Measurements from ENCODE around the gene AMZ1. TPM values are rescaled to one million over a fixed set of nuclear protein-coding genes. Genes with fewer than 3 reads are reported as not detected.
"Not testable (repeated sequence)": the region's sequence is repeated elsewhere in the genome, so short reads cannot be mapped to it uniquely, and the experiment has no call there.

AMZ1 gene
- total RNA-seq, 2 donors from 2014 or later: not detected

- no peak for DNase-seq (ENCODE audit: low spot score)
- no peaks in the 10 kb centered on the region for H3K9me3 Mint-ChIP-seq
- H3K4me3 Mint-ChIP-seq: no peak overlapping the region
- H3K36me3 Mint-ChIP-seq: no peaks in the 10 kb centered on the region
- H3K4me1 Mint-ChIP-seq (ENCODE audit: low read depth in 2 of 2): peaks cover 7 to 9% of the 10 kb centered on the region in 2 donors
- ATAC-seq: no peak
- peaks cover 25 to 26% of the 10 kb centered on the region in 2 donors for H3K27me3 Mint-ChIP-seq
- no peak overlapping the region for H3K27ac Mint-ChIP-seq
Measured at GRCh38 chr7:2684501-2684900, 3.5 kb upstream of the AMZ1 start.

- no peak overlapping the region for H3K4me3 Mint-ChIP-seq
- no peaks in the 10 kb centered on the region for H3K9me3 Mint-ChIP-seq
- no peaks in the 10 kb centered on the region for H3K36me3 Mint-ChIP-seq
- peaks cover 28 to 42% of the 10 kb centered on the region in 2 donors for H3K27me3 Mint-ChIP-seq
- H3K27ac Mint-ChIP-seq: no peak overlapping the region
- no peak for ATAC-seq
- H3K4me1 Mint-ChIP-seq (ENCODE audit: low read depth in 2 of 2): peaks cover 14 to 18% of the 10 kb centered on the region in 2 donors
- no peak for DNase-seq (ENCODE audit: low spot score)
Measured at GRCh38 chr7:2686101-2686500, 1.9 kb upstream of the AMZ1 start.

- no peak overlapping the region for H3K4me3 Mint-ChIP-seq
- no peaks in the 10 kb centered on the region for H3K9me3 Mint-ChIP-seq
- H3K27me3 Mint-ChIP-seq: peaks cover 27 to 38% of the 10 kb centered on the region in 2 donors
- H3K4me1 Mint-ChIP-seq (ENCODE audit: low read depth in 2 of 2): peaks cover 14 to 18% of the 10 kb centered on the region in 2 donors
- H3K27ac Mint-ChIP-seq: no peak overlapping the region
- H3K36me3 Mint-ChIP-seq: no peaks in the 10 kb centered on the region
- DNase-seq (ENCODE audit: low spot score): no peak
- no peak for ATAC-seq
Measured at GRCh38 chr7:2687338-2687869, 598 bp upstream of the AMZ1 start.

GRCh38 chr7:2688409-2689342 lies 674 bp downstream of the AMZ1 start:
- Mint-ChIP-seq H3K4me3 (peak overlapping the region; percentile 51), H3K9me3 (no peaks in the 10 kb centered on the region), H3K27me3 (peaks cover 27 to 30% of the 10 kb centered on the region in 2 donors)

GRCh38 chr7:2689343-2689847 lies 1.4 kb downstream of the AMZ1 start:
- Mint-ChIP-seq H3K4me3 (peak overlapping the region; percentile 51), H3K9me3 (no peaks in the 10 kb centered on the region), H3K27me3 (peaks cover 30% of the 10 kb centered on the region in 2 donors), H3K4me1 (ENCODE audit: low read depth in 2 of 2) (peaks cover 14 to 18% of the 10 kb centered on the region in 2 donors), H3K27ac (peak overlapping the region in 1 of 2 donors; percentile 59), H3K36me3 (no peaks in the 10 kb centered on the region)
- DNase-seq (ENCODE audit: low spot score) (no peak), ATAC-seq (no peak)

More at GRCh38 chr7:2688409-2689342, 674 bp downstream of the AMZ1 start:
- peaks cover 14 to 18% of the 10 kb centered on the region in 2 donors for H3K4me1 Mint-ChIP-seq (ENCODE audit: low read depth in 2 of 2)
- H3K27ac Mint-ChIP-seq: peak overlapping the region in 1 of 2 donors; percentile 59
- ATAC-seq: no peak
- DNase-seq (ENCODE audit: low spot score): no peak
- H3K36me3 Mint-ChIP-seq: no peaks in the 10 kb centered on the region

GRCh38 chr7:2689951-2690705 lies 2.1 kb downstream of the AMZ1 start:
- no peaks in the 10 kb centered on the region for H3K36me3 Mint-ChIP-seq
- DNase-seq (ENCODE audit: low spot score) (no peak), ATAC-seq (peak in 1 of 2 donors; percentile 59)
- H3K4me3 Mint-ChIP-seq: peak overlapping the region; percentile 10
- H3K27ac Mint-ChIP-seq: no peak overlapping the region
- peaks cover 30% of the 10 kb centered on the region in 2 donors for H3K27me3 Mint-ChIP-seq
- peaks cover 14 to 18% of the 10 kb centered on the region in 2 donors for H3K4me1 Mint-ChIP-seq (ENCODE audit: low read depth in 2 of 2)
- H3K9me3 Mint-ChIP-seq: no peaks in the 10 kb centered on the region

- no peak overlapping the region for H3K4me3 Mint-ChIP-seq
- no peak for ATAC-seq
- no peaks in the 10 kb centered on the region for H3K36me3 Mint-ChIP-seq
- no peak for DNase-seq (ENCODE audit: low spot score)
- no peaks in the 10 kb centered on the region for H3K9me3 Mint-ChIP-seq
- H3K27ac Mint-ChIP-seq: peak overlapping the region in 1 of 2 donors; percentile 35
- H3K27me3 Mint-ChIP-seq: peaks cover 27 to 30% of the 10 kb centered on the region in 2 donors
- peaks cover 14 to 18% of the 10 kb centered on the region in 2 donors for H3K4me1 Mint-ChIP-seq (ENCODE audit: low read depth in 2 of 2)
Measured at GRCh38 chr7:2691011-2691707, 3.2 kb downstream of the AMZ1 start.

- H3K4me3 Mint-ChIP-seq; H3K9me3 Mint-ChIP-seq; ATAC-seq; H3K36me3 Mint-ChIP-seq; DNase-seq (ENCODE audit: low spot score): not testable (repeated sequence)
- Mint-ChIP-seq H3K27ac (peak overlapping the region in 1 of 2 donors; percentile 35), H3K4me1 (ENCODE audit: low read depth in 2 of 2) (peaks cover 14 to 18% of the 10 kb centered on the region in 2 donors), H3K27me3 (peaks cover 27 to 30% of the 10 kb centered on the region in 2 donors)
Measured at GRCh38 chr7:2691932-2692439, 4.0 kb downstream of the AMZ1 start.

- Mint-ChIP-seq H3K36me3 (no peaks in the 10 kb centered on the region), H3K9me3 (no peaks in the 10 kb centered on the region), H3K4me1 (ENCODE audit: low read depth in 2 of 2) (peaks cover 14 to 18% of the 10 kb centered on the region in 2 donors), H3K27ac (no peak overlapping the region), H3K27me3 (peaks cover 27 to 30% of the 10 kb centered on the region in 2 donors), H3K4me3 (no peak overlapping the region)
- ATAC-seq: no peak
- DNase-seq (ENCODE audit: low spot score): no peak
Measured at GRCh38 chr7:2692543-2692942, 4.5 kb downstream of the AMZ1 start.

GRCh38 chr7:2693420-2694121 lies 5.6 kb downstream of the AMZ1 start:
- not testable (repeated sequence) for H3K27ac Mint-ChIP-seq

GRCh38 chr7:2694122-2694436 lies 6.1 kb downstream of the AMZ1 start:
- peaks cover 18 to 23% of the 10 kb centered on the region in 2 donors for H3K4me1 Mint-ChIP-seq (ENCODE audit: low read depth in 2 of 2)

More at GRCh38 chr7:2693420-2694121, 5.6 kb downstream of the AMZ1 start:
- not testable (repeated sequence) for H3K4me3 Mint-ChIP-seq; H3K36me3 Mint-ChIP-seq; ATAC-seq; DNase-seq (ENCODE audit: low spot score); H3K9me3 Mint-ChIP-seq
- Mint-ChIP-seq H3K4me1 (ENCODE audit: low read depth in 2 of 2) (peaks cover 18 to 23% of the 10 kb centered on the region in 2 donors), H3K27me3 (peaks cover 26 to 28% of the 10 kb centered on the region in 2 donors)

GRCh38 chr7:2698581-2699288 lies 10.7 kb downstream of the AMZ1 start:
- ATAC-seq (peak; percentile 93 to 96), DNase-seq (ENCODE audit: low spot score) (peak; percentile 82)
- H3K4me3 Mint-ChIP-seq: peak overlapping the region; percentile 65
- H3K27me3 Mint-ChIP-seq: peaks cover 8 to 17% of the 10 kb centered on the region in 2 donors
- no peaks in the 10 kb centered on the region for H3K36me3 Mint-ChIP-seq
- no peaks in the 10 kb centered on the region for H3K9me3 Mint-ChIP-seq
- H3K27ac Mint-ChIP-seq: peak overlapping the region in 1 of 2 donors; percentile 55
- H3K4me1 Mint-ChIP-seq (ENCODE audit: low read depth in 2 of 2): peaks cover 23 to 30% of the 10 kb centered on the region in 2 donors

More at GRCh38 chr7:2694122-2694436, 6.1 kb downstream of the AMZ1 start:
- DNase-seq (ENCODE audit: low spot score); ATAC-seq; H3K36me3 Mint-ChIP-seq; H3K9me3 Mint-ChIP-seq; H3K27ac Mint-ChIP-seq; H3K4me3 Mint-ChIP-seq: not testable (repeated sequence)
- H3K27me3 Mint-ChIP-seq: peaks cover 21 to 23% of the 10 kb centered on the region in 2 donors

Data from natural killer cell treated with Interleukin-12 subunit alpha and Interleukin-12 subunit beta and Interleukin-15 and Interleukin-18, amount 100 ng/mL, for 72 hours (primary cell).